ENCODE results near the gene RPL15.
"Not testable (repeated sequence)": the region's sequence is repeated elsewhere in the genome, so short reads cannot be mapped to it uniquely, and the experiment has no call there.

The RPL15 gene

GRCh38 chr3:23875113-23875725 lies 41.7 kb upstream of the RPL15 start:
- H3K27me3 ChIP-seq (ENCODE audit: control insufficient read depth in 5 of 5, insufficient read depth in 4 of 5, low read length in 5 of 5): no peaks in the 10 kb centered on the region
- H3K9ac ChIP-seq (ENCODE audit: low read length in 5 of 5): no peak overlapping the region
- H3K4me1 ChIP-seq (ENCODE audit: control insufficient read depth in 5 of 5, insufficient read depth in 5 of 5, low read length in 5 of 5): peaks cover 0 to 34% (median 32%) of the 10 kb centered on the region in 5 donors
- H3K9me3 ChIP-seq (ENCODE audit: control insufficient read depth in 5 of 5, low read length in 5 of 5): no peaks in the 10 kb centered on the region
- peak overlapping the region; percentile 69 for H3K27ac ChIP-seq (ENCODE audit: low read depth, low read length)
- no peak overlapping the region for H3K4me3 ChIP-seq (ENCODE audit: low read depth in 1 of 5, low read length in 5 of 5)
- peaks cover 0 to 2% (median 0%) of the 10 kb centered on the region in 5 donors for H3K36me3 ChIP-seq (ENCODE audit: control insufficient read depth in 5 of 5, insufficient read depth in 5 of 5, low read length in 5 of 5)

GRCh38 chr3:23876923-23877322 lies 40.0 kb upstream of the RPL15 start:
- Histone ChIP-seq H3K4me1 (ENCODE audit: control insufficient read depth in 5 of 5, insufficient read depth in 5 of 5, low read length in 5 of 5) (peaks cover 0 to 38% (median 32%) of the 10 kb centered on the region in 5 donors), H3K27me3 (ENCODE audit: control insufficient read depth in 5 of 5, insufficient read depth in 4 of 5, low read length in 5 of 5) (no peaks in the 10 kb centered on the region), H3K27ac (ENCODE audit: low read depth, low read length) (peak overlapping the region; percentile 34), H3K36me3 (ENCODE audit: control insufficient read depth in 5 of 5, insufficient read depth in 5 of 5, low read length in 5 of 5) (peaks cover 0 to 6% (median 0%) of the 10 kb centered on the region in 5 donors), H3K4me3 (ENCODE audit: low read depth in 1 of 5, low read length in 5 of 5) (no peak overlapping the region), H3K9me3 (ENCODE audit: control insufficient read depth in 5 of 5, low read length in 5 of 5) (no peaks in the 10 kb centered on the region), H3K9ac (ENCODE audit: low read length in 5 of 5) (peak overlapping the region in 1 of 5 donors; percentile 41)

- Histone ChIP-seq H3K9me3 (ENCODE audit: control insufficient read depth in 5 of 5, low read length in 5 of 5) (no peaks in the 10 kb centered on the region), H3K27ac (ENCODE audit: low read depth, low read length) (peak overlapping the region; percentile 34), H3K4me1 (ENCODE audit: control insufficient read depth in 5 of 5, insufficient read depth in 5 of 5, low read length in 5 of 5) (peaks cover 0 to 38% (median 32%) of the 10 kb centered on the region in 5 donors)
Observed at GRCh38 chr3:23877329-23877980, 39.5 kb upstream of the RPL15 start.

GRCh38 chr3:23879485-23879884 lies 37.4 kb upstream of the RPL15 start:
- no peaks in the 10 kb centered on the region for H3K27me3 ChIP-seq (ENCODE audit: control insufficient read depth in 5 of 5, insufficient read depth in 4 of 5, low read length in 5 of 5)
- no peaks in the 10 kb centered on the region for H3K9me3 ChIP-seq (ENCODE audit: control insufficient read depth in 5 of 5, low read length in 5 of 5)
- peaks cover 0 to 29% (median 23%) of the 10 kb centered on the region in 5 donors for H3K4me1 ChIP-seq (ENCODE audit: control insufficient read depth in 5 of 5, insufficient read depth in 5 of 5, low read length in 5 of 5)
- no peak overlapping the region for H3K9ac ChIP-seq (ENCODE audit: low read length in 5 of 5)
- no peak overlapping the region for H3K27ac ChIP-seq (ENCODE audit: low read depth, low read length)
- H3K4me3 ChIP-seq (ENCODE audit: low read depth in 1 of 5, low read length in 5 of 5): no peak overlapping the region
- peaks cover 0 to 7% (median 0%) of the 10 kb centered on the region in 5 donors for H3K36me3 ChIP-seq (ENCODE audit: control insufficient read depth in 5 of 5, insufficient read depth in 5 of 5, low read length in 5 of 5)

More at GRCh38 chr3:23877329-23877980, 39.5 kb upstream of the RPL15 start:
- H3K9ac ChIP-seq (ENCODE audit: low read length in 5 of 5): peak overlapping the region in 1 of 5 donors; percentile 41
- no peak overlapping the region for H3K4me3 ChIP-seq (ENCODE audit: low read depth in 1 of 5, low read length in 5 of 5)
- no peaks in the 10 kb centered on the region for H3K27me3 ChIP-seq (ENCODE audit: control insufficient read depth in 5 of 5, insufficient read depth in 4 of 5, low read length in 5 of 5)
- H3K36me3 ChIP-seq (ENCODE audit: control insufficient read depth in 5 of 5, insufficient read depth in 5 of 5, low read length in 5 of 5): peaks cover 0 to 7% (median 0%) of the 10 kb centered on the region in 5 donors

- Histone ChIP-seq H3K36me3 (ENCODE audit: control insufficient read depth in 5 of 5, insufficient read depth in 5 of 5, low read length in 5 of 5) (peaks cover 0 to 7% (median 0%) of the 10 kb centered on the region in 5 donors), H3K27me3 (ENCODE audit: control insufficient read depth in 5 of 5, insufficient read depth in 4 of 5, low read length in 5 of 5) (no peaks in the 10 kb centered on the region), H3K4me1 (ENCODE audit: control insufficient read depth in 5 of 5, insufficient read depth in 5 of 5, low read length in 5 of 5) (peaks cover 0 to 19% (median 12%) of the 10 kb centered on the region in 5 donors), H3K9me3 (ENCODE audit: control insufficient read depth in 5 of 5, low read length in 5 of 5) (no peaks in the 10 kb centered on the region), H3K4me3 (ENCODE audit: low read depth in 1 of 5, low read length in 5 of 5) (no peak overlapping the region), H3K27ac (ENCODE audit: low read depth, low read length) (no peak overlapping the region), H3K9ac (ENCODE audit: low read length in 5 of 5) (no peak overlapping the region)
Observed at GRCh38 chr3:23880703-23881339, 36.1 kb upstream of the RPL15 start.

- H3K36me3 ChIP-seq (ENCODE audit: control insufficient read depth in 5 of 5, insufficient read depth in 5 of 5, low read length in 5 of 5); H3K27ac ChIP-seq (ENCODE audit: low read depth, low read length); H3K9me3 ChIP-seq (ENCODE audit: control insufficient read depth in 5 of 5, low read length in 5 of 5); H3K27me3 ChIP-seq (ENCODE audit: control insufficient read depth in 5 of 5, insufficient read depth in 4 of 5, low read length in 5 of 5); H3K9ac ChIP-seq (ENCODE audit: low read length in 5 of 5); H3K4me3 ChIP-seq (ENCODE audit: low read depth in 1 of 5, low read length in 5 of 5): not testable (repeated sequence)
- H3K4me1 ChIP-seq (ENCODE audit: control insufficient read depth in 5 of 5, insufficient read depth in 5 of 5, low read length in 5 of 5): peaks cover 0 to 14% (median 7%) of the 10 kb centered on the region in 5 donors
Observed at GRCh38 chr3:23881993-23882392, 34.9 kb upstream of the RPL15 start.

GRCh38 chr3:23882487-23882918 lies 34.4 kb upstream of the RPL15 start:
- no peak overlapping the region for H3K4me3 ChIP-seq (ENCODE audit: low read depth in 1 of 5, low read length in 5 of 5)
- no peak overlapping the region for H3K27ac ChIP-seq (ENCODE audit: low read depth, low read length)
- H3K4me1 ChIP-seq (ENCODE audit: control insufficient read depth in 5 of 5, insufficient read depth in 5 of 5, low read length in 5 of 5): peaks cover 0 to 9% (median 2%) of the 10 kb centered on the region in 5 donors
- no peak overlapping the region for H3K9ac ChIP-seq (ENCODE audit: low read length in 5 of 5)
- no peaks in the 10 kb centered on the region for H3K27me3 ChIP-seq (ENCODE audit: control insufficient read depth in 5 of 5, insufficient read depth in 4 of 5, low read length in 5 of 5)
- no peaks in the 10 kb centered on the region for H3K9me3 ChIP-seq (ENCODE audit: control insufficient read depth in 5 of 5, low read length in 5 of 5)
- H3K36me3 ChIP-seq (ENCODE audit: control insufficient read depth in 5 of 5, insufficient read depth in 5 of 5, low read length in 5 of 5): peaks cover 0 to 7% (median 0%) of the 10 kb centered on the region in 5 donors

- Histone ChIP-seq H3K9ac (ENCODE audit: low read length in 5 of 5) (no peak overlapping the region), H3K36me3 (ENCODE audit: control insufficient read depth in 5 of 5, insufficient read depth in 5 of 5, low read length in 5 of 5) (peaks cover 0 to 5% (median 0%) of the 10 kb centered on the region in 5 donors), H3K4me1 (ENCODE audit: control insufficient read depth in 5 of 5, insufficient read depth in 5 of 5, low read length in 5 of 5) (peaks cover 0 to 7% (median 0%) of the 10 kb centered on the region in 5 donors), H3K27ac (ENCODE audit: low read depth, low read length) (no peak overlapping the region), H3K4me3 (ENCODE audit: low read depth in 1 of 5, low read length in 5 of 5) (no peak overlapping the region), H3K9me3 (ENCODE audit: control insufficient read depth in 5 of 5, low read length in 5 of 5) (no peaks in the 10 kb centered on the region), H3K27me3 (ENCODE audit: control insufficient read depth in 5 of 5, insufficient read depth in 4 of 5, low read length in 5 of 5) (no peaks in the 10 kb centered on the region)
Observed at GRCh38 chr3:23884481-23884880, 32.5 kb upstream of the RPL15 start.

- Histone ChIP-seq H3K27ac (ENCODE audit: low read depth, low read length) (no peak overlapping the region), H3K4me1 (ENCODE audit: control insufficient read depth in 5 of 5, insufficient read depth in 5 of 5, low read length in 5 of 5) (peaks cover 0 to 7% (median 0%) of the 10 kb centered on the region in 5 donors), H3K36me3 (ENCODE audit: control insufficient read depth in 5 of 5, insufficient read depth in 5 of 5, low read length in 5 of 5) (peaks cover 0 to 6% (median 3%) of the 10 kb centered on the region in 5 donors), H3K9ac (ENCODE audit: low read length in 5 of 5) (no peak overlapping the region), H3K4me3 (ENCODE audit: low read depth in 1 of 5, low read length in 5 of 5) (no peak overlapping the region), H3K27me3 (ENCODE audit: control insufficient read depth in 5 of 5, insufficient read depth in 4 of 5, low read length in 5 of 5) (no peaks in the 10 kb centered on the region), H3K9me3 (ENCODE audit: control insufficient read depth in 5 of 5, low read length in 5 of 5) (no peaks in the 10 kb centered on the region)
Observed at GRCh38 chr3:23885210-23885609, 31.7 kb upstream of the RPL15 start.

GRCh38 chr3:23886311-23886710 lies 30.6 kb upstream of the RPL15 start:
- peaks cover 3 to 12% (median 5%) of the 10 kb centered on the region in 5 donors for H3K36me3 ChIP-seq (ENCODE audit: control insufficient read depth in 5 of 5, insufficient read depth in 5 of 5, low read length in 5 of 5)
- H3K4me3 ChIP-seq (ENCODE audit: low read depth in 1 of 5, low read length in 5 of 5): no peak overlapping the region
- no peak overlapping the region for H3K9ac ChIP-seq (ENCODE audit: low read length in 5 of 5)
- H3K9me3 ChIP-seq (ENCODE audit: control insufficient read depth in 5 of 5, low read length in 5 of 5): no peaks in the 10 kb centered on the region
- H3K27me3 ChIP-seq (ENCODE audit: control insufficient read depth in 5 of 5, insufficient read depth in 4 of 5, low read length in 5 of 5): no peaks in the 10 kb centered on the region
- H3K27ac ChIP-seq (ENCODE audit: low read depth, low read length): no peak overlapping the region
- H3K4me1 ChIP-seq (ENCODE audit: control insufficient read depth in 5 of 5, insufficient read depth in 5 of 5, low read length in 5 of 5): no peaks in the 10 kb centered on the region

Data from subcutaneous abdominal adipose tissue (tissue), 5 donors.